ENCODE data around the gene SCYL1. TPM values are rescaled to one million over a fixed set of nuclear protein-coding genes. Genes with fewer than 3 reads are reported as not detected.

SCYL1 gene
- total and polyA plus RNA-seq, 3 experiments from 2014 or later: 42.1 to 88.5 (median 85.1) TPM

DNA sequence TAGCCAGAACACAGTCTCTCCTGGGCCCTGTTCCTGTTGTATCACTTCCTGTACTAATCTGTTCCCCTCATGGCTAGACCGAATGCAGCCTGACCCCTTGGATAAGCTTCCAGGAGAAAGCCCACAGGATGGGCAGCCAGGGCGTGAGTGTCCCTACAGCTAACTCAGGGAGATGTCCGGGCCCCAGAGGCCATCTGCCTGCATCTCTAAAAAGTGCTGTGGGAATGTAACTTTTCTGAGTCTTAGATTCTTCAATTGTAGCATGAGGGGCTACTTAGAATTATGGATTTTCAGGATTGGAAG is 33.8 kb upstream of the SCYL1 start:
- Mint-ChIP-seq H3K36me3 (no peaks in the 10 kb centered on the region), H3K4me3 (no peak overlapping the region), H3K27me3 (peaks cover 0 to 3% of the 10 kb centered on the region in 2 donors), H3K4me1 (peaks cover 1 to 16% (median 3%) of the 10 kb centered on the region in 3 donors), H3K9me3 (no peaks in the 10 kb centered on the region), H3K27ac (peak overlapping the region in 1 of 8 donors; percentile 52)
- peaks cover 5% of the 10 kb centered on the region for H3K4me1 ChIP-seq (ENCODE audit: insufficient read depth, low read length)
- H3K4me3 ChIP-seq (ENCODE audit: low read length): no peak overlapping the region
- H3K36me3 ChIP-seq (ENCODE audit: insufficient read depth, low read length): no peaks in the 10 kb centered on the region
- H3K27me3 ChIP-seq (ENCODE audit: insufficient read depth, low read length, poor library complexity, severe bottlenecking): no peaks in the 10 kb centered on the region
- no peak for DNase-seq
- H3K9me3 ChIP-seq (ENCODE audit: low read length): no peaks in the 10 kb centered on the region
- H3K27ac ChIP-seq (ENCODE audit: low read depth, low read length): no peak overlapping the region
- CTCF ChIA-PET: interaction anchor here (10.2 kb wide), 1 partner anchor 15 kb away, joined by 132 read pairs; no protein-coding TSS in a partner anchor
- POLR2A ChIA-PET: interaction anchor here (0.5 to 1.2 kb wide), 2 partner anchors 19 to 49 kb away, joined by 3 to 6 read pairs; no protein-coding TSS in a partner anchor

DNA sequence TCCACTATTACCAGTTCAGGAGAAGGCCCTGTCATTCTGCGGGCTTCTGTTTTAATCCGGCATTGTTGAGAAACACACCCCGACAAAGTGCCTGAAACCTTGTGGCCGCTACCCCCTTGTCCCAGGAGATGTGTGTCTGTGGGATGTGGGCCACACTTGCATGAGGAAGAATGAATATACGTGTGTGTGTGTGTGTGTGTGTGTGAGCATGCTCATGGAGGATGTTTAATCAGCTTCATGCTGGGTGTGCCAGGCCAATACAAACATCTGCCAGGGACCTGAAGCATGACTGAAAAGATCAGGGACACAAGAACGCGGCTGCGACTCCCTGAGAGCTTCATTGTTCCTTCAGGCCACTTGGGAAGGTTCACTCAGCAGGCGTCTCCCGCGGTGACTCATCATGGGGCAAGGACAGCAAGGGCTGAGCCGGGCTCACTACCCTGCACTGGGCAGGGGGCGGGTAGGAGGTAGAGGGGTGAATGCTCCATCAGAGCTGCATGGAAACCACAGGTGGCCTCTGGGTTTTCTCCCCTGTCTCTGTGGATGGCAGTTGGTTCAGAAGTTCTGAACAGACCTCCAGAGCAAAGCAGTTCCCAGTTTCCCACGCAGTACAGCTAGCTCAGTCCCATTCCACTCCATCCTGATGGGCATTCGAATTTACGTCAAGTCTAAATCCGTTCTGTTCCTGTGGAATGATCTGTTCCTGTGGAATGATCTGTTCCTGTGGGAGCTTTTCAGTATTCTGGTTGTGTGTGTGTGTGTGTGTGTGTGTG is 33.1 kb upstream of the SCYL1 start:
- ChIA-PET POLR2A (interaction anchor here (1.2 kb wide), 1 partner anchor 50 kb away, joined by 3 read pairs; no protein-coding TSS in a partner anchor), CTCF (interaction anchor here (10.2 to 21.4 kb wide), 2 partner anchors 15 to 72 kb away, joined by 132 to 448 read pairs; partner anchors contain the start of gene NEAT1)
- Mint-ChIP-seq H3K4me1 (peaks cover 8 to 22% (median 10%) of the 10 kb centered on the region in 3 donors), H3K27ac (peak overlapping the region in 2 of 8 donors; percentile 42 to 52), H3K27me3 (peaks cover 0 to 3% of the 10 kb centered on the region in 2 donors), H3K4me3 (no peak overlapping the region), H3K9me3 (no peaks in the 10 kb centered on the region), H3K36me3 (no peaks in the 10 kb centered on the region)
- Histone ChIP-seq H3K36me3 (ENCODE audit: insufficient read depth, low read length) (no peaks in the 10 kb centered on the region), H3K4me3 (ENCODE audit: low read length) (no peak overlapping the region), H3K4me1 (ENCODE audit: insufficient read depth, low read length) (peaks cover 11% of the 10 kb centered on the region), H3K9me3 (ENCODE audit: low read length) (no peaks in the 10 kb centered on the region), H3K27ac (ENCODE audit: low read depth, low read length) (peak overlapping the region; percentile 76), H3K27me3 (ENCODE audit: insufficient read depth, low read length, poor library complexity, severe bottlenecking) (no peaks in the 10 kb centered on the region)
- no peak for DNase-seq

DNA sequence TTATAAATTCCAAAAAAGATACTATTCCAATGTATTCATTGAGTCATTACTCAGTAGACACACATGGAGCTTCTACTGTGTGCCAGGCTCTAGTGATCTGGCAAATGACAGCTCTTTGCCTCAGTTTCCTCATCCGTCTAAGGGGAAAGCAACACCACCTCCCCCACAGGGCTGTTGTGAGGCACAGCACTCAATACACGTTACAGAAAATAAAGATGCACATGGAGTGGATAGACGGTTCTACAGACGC is 32.6 kb upstream of the SCYL1 start:
- H3K9me3 ChIP-seq (ENCODE audit: low read length): no peaks in the 10 kb centered on the region
- H3K27me3 Mint-ChIP-seq: peaks cover 0 to 3% of the 10 kb centered on the region in 2 donors
- peak overlapping the region in 2 of 8 donors; percentile 42 to 89 for H3K27ac Mint-ChIP-seq
- POLR2A ChIA-PET: interaction anchor here (1.2 kb wide), 1 partner anchor 10 kb away, joined by 3 read pairs; no protein-coding TSS in a partner anchor
- no peak overlapping the region for H3K4me3 ChIP-seq (ENCODE audit: low read length)
- H3K4me1 ChIP-seq (ENCODE audit: insufficient read depth, low read length): peaks cover 16% of the 10 kb centered on the region
- no peaks in the 10 kb centered on the region for H3K36me3 ChIP-seq (ENCODE audit: insufficient read depth, low read length)
- CTCF ChIA-PET: interaction anchor here (10.2 to 21.4 kb wide), 2 partner anchors 16 to 72 kb away, joined by 132 to 448 read pairs; partner anchors contain the start of gene NEAT1
- H3K27ac ChIP-seq (ENCODE audit: low read depth, low read length): peak overlapping the region; percentile 76
- peaks cover 13 to 28% (median 15%) of the 10 kb centered on the region in 3 donors for H3K4me1 Mint-ChIP-seq
- H3K4me3 Mint-ChIP-seq: no peak overlapping the region
- no peak for DNase-seq
- no peaks in the 10 kb centered on the region for H3K36me3 Mint-ChIP-seq
- no peaks in the 10 kb centered on the region for H3K9me3 Mint-ChIP-seq
- no peaks in the 10 kb centered on the region for H3K27me3 ChIP-seq (ENCODE audit: insufficient read depth, low read length, poor library complexity, severe bottlenecking)

DNA sequence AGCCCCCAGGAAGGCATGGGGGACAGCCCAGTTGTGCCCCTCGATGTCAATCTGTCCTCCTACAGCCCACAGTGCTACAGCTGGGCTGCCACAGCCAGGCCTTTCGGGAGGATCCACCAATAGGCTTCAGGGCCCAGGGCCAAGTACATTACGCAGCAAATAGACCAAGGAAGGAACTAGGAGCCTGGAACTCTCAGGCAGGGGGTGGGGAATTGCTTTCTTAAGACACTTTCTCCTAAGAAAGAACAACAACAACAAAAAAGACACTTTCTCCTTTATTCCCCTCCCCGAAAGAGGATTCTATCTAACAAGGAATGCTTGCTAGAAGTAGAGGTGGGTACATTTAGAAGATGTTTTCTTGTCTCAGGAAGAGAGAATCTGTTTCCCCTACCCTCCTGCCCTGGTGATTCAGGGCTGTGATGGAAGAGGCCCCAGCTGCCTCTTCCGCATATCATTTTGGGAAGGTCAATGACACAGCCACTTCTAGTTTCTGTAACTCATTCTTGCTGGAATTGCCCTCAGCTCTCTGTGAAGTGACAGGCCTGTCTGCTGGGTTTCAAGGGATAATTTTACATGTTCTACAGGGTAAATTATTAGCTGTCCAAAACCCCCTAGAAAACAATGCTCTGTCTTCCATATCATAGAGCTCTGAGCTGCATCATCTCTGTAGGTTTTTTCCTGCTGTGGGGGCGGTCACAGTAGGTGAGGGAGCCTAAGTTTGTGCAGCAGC is 32.1 kb upstream of the SCYL1 start:
- Mint-ChIP-seq H3K36me3 (no peaks in the 10 kb centered on the region), H3K4me3 (peak overlapping the region in 2 of 7 donors; percentile 44 to 50), H3K27ac (peak overlapping the region in 3 of 8 donors; percentile 42 to 89 (median 43)), H3K4me1 (peaks cover 14 to 28% (median 15%) of the 10 kb centered on the region in 3 donors), H3K27me3 (peaks cover 0 to 2% of the 10 kb centered on the region in 2 donors), H3K9me3 (no peaks in the 10 kb centered on the region)
- ChIA-PET POLR2A (interaction anchor here (1.0 to 1.4 kb wide), 4 partner anchors 9 to 108 kb away, joined by 3 to 6 read pairs (median 4); no protein-coding TSS in a partner anchor), CTCF (interaction anchor here (0.7 to 21.4 kb wide), 3 partner anchors 16 to 73 kb away, joined by 3 to 448 read pairs (median 132); partner anchors contain the start of gene NEAT1)
- H3K27me3 ChIP-seq (ENCODE audit: insufficient read depth, low read length, poor library complexity, severe bottlenecking): no peaks in the 10 kb centered on the region
- peak overlapping the region; percentile 76 for H3K27ac ChIP-seq (ENCODE audit: low read depth, low read length)
- no peak overlapping the region for H3K4me3 ChIP-seq (ENCODE audit: low read length)
- no peaks in the 10 kb centered on the region for H3K36me3 ChIP-seq (ENCODE audit: insufficient read depth, low read length)
- no peak for DNase-seq
- no peaks in the 10 kb centered on the region for H3K9me3 ChIP-seq (ENCODE audit: low read length)
- peaks cover 16% of the 10 kb centered on the region for H3K4me1 ChIP-seq (ENCODE audit: insufficient read depth, low read length)

DNA sequence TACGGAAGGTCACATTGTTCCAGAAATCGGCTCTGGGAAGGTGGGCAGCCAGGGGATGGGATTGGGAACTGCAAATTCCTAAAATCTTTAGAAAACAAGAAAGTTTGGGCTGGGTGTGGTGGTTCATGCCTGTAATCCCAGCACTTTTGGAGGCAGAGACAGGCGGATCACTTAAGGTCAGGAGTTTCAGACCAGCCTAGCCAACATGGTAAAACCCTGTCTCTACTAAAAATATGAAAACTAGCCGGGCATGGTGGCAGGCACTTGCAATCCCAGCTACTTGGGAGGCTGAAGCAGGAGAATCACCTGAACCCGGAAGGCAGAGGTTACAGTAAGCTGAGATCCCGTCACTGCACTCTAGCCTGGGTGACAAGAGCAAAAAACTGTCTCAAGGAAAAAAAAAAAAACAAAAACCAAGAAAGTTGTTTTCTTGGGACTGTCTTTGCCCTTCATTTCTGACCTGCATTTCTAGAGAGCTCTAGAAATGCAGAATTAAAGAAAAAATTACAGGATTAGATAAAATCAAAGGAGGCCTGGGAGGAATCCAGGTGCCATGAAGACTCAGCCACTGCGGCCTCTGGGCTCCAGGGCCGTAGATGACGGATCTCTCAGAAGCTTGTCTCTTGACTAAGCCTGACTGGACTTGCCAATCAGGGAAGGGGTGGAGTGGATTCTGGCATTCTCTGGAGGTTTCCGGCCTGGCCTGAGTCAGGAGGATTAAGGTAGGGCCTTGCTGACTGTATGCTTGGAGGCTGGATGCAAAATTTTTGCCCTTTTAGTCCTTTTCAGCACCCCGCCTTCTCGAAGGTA is 31.3 kb upstream of the SCYL1 start:
- H3K27ac Mint-ChIP-seq: peak overlapping the region in 3 of 8 donors; percentile 42 to 89 (median 43)
- Histone ChIP-seq H3K27me3 (ENCODE audit: insufficient read depth, low read length, poor library complexity, severe bottlenecking) (no peaks in the 10 kb centered on the region), H3K4me1 (ENCODE audit: insufficient read depth, low read length) (peaks cover 16% of the 10 kb centered on the region), H3K27ac (ENCODE audit: low read depth, low read length) (peak overlapping the region; percentile 76), H3K4me3 (ENCODE audit: low read length) (no peak overlapping the region), H3K36me3 (ENCODE audit: insufficient read depth, low read length) (no peaks in the 10 kb centered on the region), H3K9me3 (ENCODE audit: low read length) (no peaks in the 10 kb centered on the region)
- H3K4me3 Mint-ChIP-seq: peak overlapping the region in 2 of 7 donors; percentile 44 to 50
- no peak for DNase-seq
- CTCF ChIA-PET: interaction anchor here (0.7 to 21.4 kb wide), 3 partner anchors 17 to 74 kb away, joined by 3 to 448 read pairs (median 132); partner anchors contain the start of gene NEAT1
- H3K4me1 Mint-ChIP-seq: peaks cover 14 to 29% (median 15%) of the 10 kb centered on the region in 3 donors
- no peaks in the 10 kb centered on the region for H3K36me3 Mint-ChIP-seq
- POLR2A ChIA-PET: interaction anchor here (0.5 to 1.4 kb wide), 5 partner anchors 8 to 108 kb away, joined by 3 to 6 read pairs (median 4); no protein-coding TSS in a partner anchor
- no peaks in the 10 kb centered on the region for H3K9me3 Mint-ChIP-seq
- H3K27me3 Mint-ChIP-seq: peaks cover 0 to 2% of the 10 kb centered on the region in 2 donors

DNA sequence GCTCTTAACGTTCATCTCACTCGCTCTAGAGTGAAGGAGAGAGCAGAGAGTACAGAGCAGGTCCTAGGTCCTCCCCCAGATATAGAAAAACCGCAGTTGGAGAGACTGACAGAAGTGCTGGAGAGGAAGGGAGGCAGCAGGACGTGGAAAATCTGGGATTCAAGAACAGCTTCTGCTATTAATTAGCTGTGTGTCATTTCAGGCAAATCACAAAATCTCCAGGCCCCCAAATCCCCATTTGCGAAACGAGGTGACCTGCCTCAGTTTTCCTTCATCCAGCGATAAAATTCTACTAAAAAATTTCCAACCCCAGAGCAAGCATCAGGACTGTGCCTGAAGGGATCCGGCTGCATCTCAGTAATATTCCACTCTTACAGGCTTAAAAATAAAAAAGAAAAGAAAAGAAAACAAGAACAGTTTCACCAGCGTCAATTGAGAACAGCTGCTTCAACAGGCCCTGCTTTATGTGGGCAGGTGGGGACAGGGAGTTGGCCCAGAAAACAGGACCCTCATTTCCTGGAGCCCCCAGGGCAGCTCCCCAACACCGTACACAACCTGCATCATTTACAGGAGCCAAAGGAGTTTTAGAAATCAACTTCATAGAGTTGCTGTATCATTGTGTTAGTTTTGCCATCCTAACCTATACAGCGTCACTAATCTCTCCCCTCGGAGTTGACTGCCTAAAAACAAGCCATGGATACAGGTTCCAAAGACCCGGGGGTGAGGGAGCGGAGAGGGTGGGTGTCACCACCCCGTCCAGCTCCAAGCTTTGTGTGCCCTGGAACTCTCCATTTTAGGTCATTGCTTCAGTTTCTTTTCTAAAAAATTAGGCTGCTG is 28.4 kb upstream of the SCYL1 start:
- Histone ChIP-seq H3K27me3 (ENCODE audit: insufficient read depth, low read length, poor library complexity, severe bottlenecking) (no peaks in the 10 kb centered on the region), H3K4me1 (ENCODE audit: insufficient read depth, low read length) (peaks cover 16% of the 10 kb centered on the region), H3K4me3 (ENCODE audit: low read length) (peak overlapping the region; percentile 67), H3K27ac (ENCODE audit: low read depth, low read length) (peak overlapping the region; percentile 86), H3K9me3 (ENCODE audit: low read length) (no peaks in the 10 kb centered on the region), H3K36me3 (ENCODE audit: insufficient read depth, low read length) (peaks cover 16% of the 10 kb centered on the region)
- Mint-ChIP-seq H3K27me3 (no peaks in the 10 kb centered on the region), H3K27ac (peak overlapping the region in 2 of 8 donors; percentile 15 to 76), H3K4me1 (peaks cover 13 to 30% (median 14%) of the 10 kb centered on the region in 3 donors), H3K36me3 (no peaks in the 10 kb centered on the region), H3K4me3 (peak overlapping the region in 1 of 7 donors; percentile 57), H3K9me3 (peaks cover 0 to 2% (median 0%) of the 10 kb centered on the region in 5 donors)
- ChIA-PET CTCF (interaction anchor here (0.6 to 21.4 kb wide), 15 partner anchors 8 to 223 kb away, joined by 3 to 448 read pairs (median 3); partner anchors contain the start of genes NEAT1 and SCYL1), POLR2A (interaction anchor here (0.6 to 17.6 kb wide), 29 partner anchors 8 to 572 kb away, joined by 3 to 1366 read pairs (median 7); partner anchors contain the start of genes DPF2, EHBP1L1, FRMD8 and NEAT1)
- peak in 1 of 5 donors; percentile 57 for DNase-seq

Data from CD8-positive, alpha-beta memory T cell (primary cell).